SHP77 treated with DMSO at 0.1 percent for 48 hours (cell line): ENCODE data around the gene CYB5R4.

Source experiments
- DNase-seq: peaks from one replicate; lab custom pipeline; 2025; lab: John Stamatoyannopoulos, UW

CYB5R4 gene

GRCh38 chr6:83859410-83860358 lies at the start of gene CYB5R4:
Gene CYB5R4 (plus strand): TSS chr6:83859689. CDS start chr6:83859783, 94 bp downstream.
- DNase-seq = peak; percentile 54

GRCh38 chr6:83812595-83812994 lies 46.9 kb upstream of the CYB5R4 start:
- no peak for DNase-seq

- DNase-seq = no peak
Measured at GRCh38 chr6:83815631-83816272, 43.7 kb upstream of the CYB5R4 start.

- no peak for DNase-seq
Measured at GRCh38 chr6:83822629-83823169, 36.8 kb upstream of the CYB5R4 start.

- DNase-seq = no peak
Measured at GRCh38 chr6:83824388-83824801, 35.1 kb upstream of the CYB5R4 start.

GRCh38 chr6:83824831-83825230 lies 34.7 kb upstream of the CYB5R4 start:
- no peak for DNase-seq

GRCh38 chr6:83827050-83827449 lies 32.4 kb upstream of the CYB5R4 start:
- no peak for DNase-seq

GRCh38 chr6:83838727-83839126 lies 20.8 kb upstream of the CYB5R4 start:
- no peak for DNase-seq

- no peak for DNase-seq
Measured at GRCh38 chr6:83844170-83844569, 15.3 kb upstream of the CYB5R4 start.

GRCh38 chr6:83846291-83846690 lies 13.2 kb upstream of the CYB5R4 start:
- no peak for DNase-seq

GRCh38 chr6:83847179-83847578 lies 12.3 kb upstream of the CYB5R4 start:
- no peak for DNase-seq

- DNase-seq = no peak
Measured at GRCh38 chr6:83849127-83849526, 10.4 kb upstream of the CYB5R4 start.

GRCh38 chr6:83849610-83850009 lies 9.9 kb upstream of the CYB5R4 start:
- no peak for DNase-seq

GRCh38 chr6:83852528-83853177 lies 6.8 kb upstream of the CYB5R4 start:
- no peak for DNase-seq

GRCh38 chr6:83853178-83854000 lies 6.1 kb upstream of the CYB5R4 start, which contains the start of gene RIPPLY2:
Gene RIPPLY2 (plus strand): TSS chr6:83853360. CDS start chr6:83853417, 57 bp downstream.
- peak; percentile 59 for DNase-seq

- peak; percentile 43 for DNase-seq
Measured at GRCh38 chr6:83854001-83854501, 5.4 kb upstream of the CYB5R4 start.

- DNase-seq = no peak
Measured at GRCh38 chr6:83854766-83855165, 4.7 kb upstream of the CYB5R4 start.

GRCh38 chr6:83860359-83860755 lies 868 bp downstream of the CYB5R4 start:
- no peak for DNase-seq

- no peak for DNase-seq
Measured at GRCh38 chr6:83860782-83861495, 1.4 kb downstream of the CYB5R4 start.

GRCh38 chr6:83862776-83863471 lies 3.4 kb downstream of the CYB5R4 start:
- DNase-seq = no peak
